ENCODE data around the gene ANKZF1. TPM values are rescaled to one million over a fixed set of nuclear protein-coding genes. Genes with fewer than 3 reads are reported as not detected.
A peak's percentile ranks its signal among the peaks of the same experiment; 100 is the strongest.

ANKZF1 gene
- total RNA-seq, 4 donors from 2014 or later = 13.0 to 23.0 (median 19.1) TPM

- no peak for ATAC-seq
- intact Hi-C loops (cut with DNase I; ENCODE audit: low total_unique reads) = no loop called here
- H3K9me3 ChIP-seq = no peaks in the 10 kb centered on the region
- H3K27ac ChIP-seq = peak overlapping the region in 1 of 4 donors; percentile 29
- no peak for DNase-seq
- in situ Hi-C loops (cut with MboI; ENCODE audit: low sequenced_read_pairs in 4 of 4) = loop anchor here in 2 of 4 donors (25.0 kb wide), 2 partner anchors 123 to 252 kb away; partner anchors contain the start of genes CHPF (in 1 of the 2), NHEJ1 (in 1 of the 2), SLC23A3 (in 1 of the 2) and TMEM198 (in 1 of the 2)
- no peak for TF ChIP-seq POLR2A (IDR thresholded peaks at IDR 0.05)
- TF ChIP-seq CTCF (IDR thresholded peaks at IDR 0.05 in 4 of 5, conservative IDR thresholded peaks at IDR 0.05 in 1 of 5) = no peak
- peaks cover 3 to 48% of the 10 kb centered on the region in 2 donors for H3K36me3 ChIP-seq
- no peak overlapping the region for H3K4me3 ChIP-seq
- H3K4me1 ChIP-seq = peaks cover under 1 to 1% of the 10 kb centered on the region in 2 donors
- no peaks in the 10 kb centered on the region for H3K27me3 ChIP-seq
Observed at GRCh38 chr2:219285373-219285735, 55.7 kb downstream of the ANKZF1 start.

- intact Hi-C loops (cut with DNase I; ENCODE audit: low total_unique reads) (no loop called here), in situ Hi-C loops (cut with MboI; ENCODE audit: low sequenced_read_pairs in 4 of 4) (loop anchor here in 2 of 4 donors (25.0 kb wide), 2 partner anchors 124 to 251 kb away; partner anchors contain the start of genes CHPF (in 1 of the 2), NHEJ1 (in 1 of the 2), SLC23A3 (in 1 of the 2) and TMEM198 (in 1 of the 2))
- no peaks in the 10 kb centered on the region for H3K9me3 ChIP-seq
- peak overlapping the region in 3 of 4 donors; percentile 15 to 45 (median 33) for H3K27ac ChIP-seq
- H3K4me3 ChIP-seq = no peak overlapping the region
- DNase-seq (peak; percentile 35 to 52), ATAC-seq (peak; percentile 50 to 74)
- TF ChIP-seq CTCF (IDR thresholded peaks at IDR 0.05 in 4 of 5, conservative IDR thresholded peaks at IDR 0.05 in 1 of 5) = no peak
- TF ChIP-seq POLR2A (IDR thresholded peaks at IDR 0.05) = no peak
- no peaks in the 10 kb centered on the region for H3K27me3 ChIP-seq
- no peaks in the 10 kb centered on the region for H3K4me1 ChIP-seq
- peaks cover 3 to 42% of the 10 kb centered on the region in 2 donors for H3K36me3 ChIP-seq
Observed at GRCh38 chr2:219285894-219286425, 56.4 kb downstream of the ANKZF1 start.

Other genes starting within 250 kb of the ANKZF1 start
- not detected for gene FEV, start 244.6 kb upstream of the ANKZF1 start, total RNA-seq
- gene CRYBA2, start 236.4 kb upstream of the ANKZF1 start, total RNA-seq = not detected
- gene CFAP65, start 188.3 kb upstream of the ANKZF1 start, total RNA-seq = under 1 TPM in 1 of 4 donors, not detected in 3; 0.09 TPM
- gene IHH, start 168.9 kb upstream of the ANKZF1 start, total RNA-seq = under 1 TPM in 1 of 4 donors, not detected in 3; 0.27 TPM
- 10 to 100 TPM; 24.5 to 39.0 (median 26.4) TPM for gene NHEJ1, start 69.0 kb upstream of the ANKZF1 start, total RNA-seq
- 1 to 10 TPM in 1 of 4 donors, under 1 TPM in 1, not detected in 2; 0.11 to 1.5 TPM for gene SLC23A3, start 59.8 kb upstream of the ANKZF1 start, total RNA-seq
- gene CNPPD1, start 52.9 kb upstream of the ANKZF1 start, total RNA-seq = 100 to 1,000 TPM in 1 of 4 donors, 10 to 100 TPM in 3; 53.5 to 114 (median 55.9) TPM
- gene RETREG2, start 51.5 kb upstream of the ANKZF1 start, total RNA-seq = 10 to 100 TPM; 39.8 to 57.2 (median 44.9) TPM
- gene ZFAND2B, start 23.0 kb upstream of the ANKZF1 start, total RNA-seq = 10 to 100 TPM; 33.2 to 60.8 (median 41.2) TPM
- gene ABCB6, start 10.8 kb upstream of the ANKZF1 start, total RNA-seq = 10 to 100 TPM; 15.0 to 45.8 (median 31.8) TPM
- gene ATG9A, start 170 bp upstream of the ANKZF1 start, total RNA-seq = 100 to 1,000 TPM; 111 to 208 (median 176) TPM
- gene GLB1L, start 15.6 kb downstream of the ANKZF1 start, total RNA-seq = 1 to 10 TPM; 1.0 to 3.6 (median 1.3) TPM
- 10 to 100 TPM in 3 of 4 donors, 1 to 10 TPM in 1; 4.4 to 19.3 (median 14.2) TPM for gene STK16, start 15.7 kb downstream of the ANKZF1 start, total RNA-seq
- gene TUBA4B, start 23.4 kb downstream of the ANKZF1 start, total RNA-seq = not detected
- gene TUBA4A, start 24.1 kb downstream of the ANKZF1 start, total RNA-seq = 100 to 1,000 TPM; 351 to 797 (median 386) TPM
- 10 to 100 TPM; 58.6 to 76.5 (median 71.8) TPM for gene DNAJB2, start 49.6 kb downstream of the ANKZF1 start, total RNA-seq
- not detected for gene PTPRN, start 79.6 kb downstream of the ANKZF1 start, total RNA-seq
- gene RESP18, start 102.9 kb downstream of the ANKZF1 start, total RNA-seq = not detected
- gene DNPEP, start 158.1 kb downstream of the ANKZF1 start, total RNA-seq = 100 to 1,000 TPM in 1 of 4 donors, 10 to 100 TPM in 3; 56.0 to 147 (median 65.3) TPM
- over 10,000 TPM; 19,008 to 28,635 (median 23,575) TPM for gene DES, start 188.6 kb downstream of the ANKZF1 start, total RNA-seq
- 100 to 1,000 TPM; 104 to 387 (median 222) TPM for gene SPEG, start 205.0 kb downstream of the ANKZF1 start, total RNA-seq